ENCODE results near the gene ANKRD34B.

ANKRD34B gene

DNA sequence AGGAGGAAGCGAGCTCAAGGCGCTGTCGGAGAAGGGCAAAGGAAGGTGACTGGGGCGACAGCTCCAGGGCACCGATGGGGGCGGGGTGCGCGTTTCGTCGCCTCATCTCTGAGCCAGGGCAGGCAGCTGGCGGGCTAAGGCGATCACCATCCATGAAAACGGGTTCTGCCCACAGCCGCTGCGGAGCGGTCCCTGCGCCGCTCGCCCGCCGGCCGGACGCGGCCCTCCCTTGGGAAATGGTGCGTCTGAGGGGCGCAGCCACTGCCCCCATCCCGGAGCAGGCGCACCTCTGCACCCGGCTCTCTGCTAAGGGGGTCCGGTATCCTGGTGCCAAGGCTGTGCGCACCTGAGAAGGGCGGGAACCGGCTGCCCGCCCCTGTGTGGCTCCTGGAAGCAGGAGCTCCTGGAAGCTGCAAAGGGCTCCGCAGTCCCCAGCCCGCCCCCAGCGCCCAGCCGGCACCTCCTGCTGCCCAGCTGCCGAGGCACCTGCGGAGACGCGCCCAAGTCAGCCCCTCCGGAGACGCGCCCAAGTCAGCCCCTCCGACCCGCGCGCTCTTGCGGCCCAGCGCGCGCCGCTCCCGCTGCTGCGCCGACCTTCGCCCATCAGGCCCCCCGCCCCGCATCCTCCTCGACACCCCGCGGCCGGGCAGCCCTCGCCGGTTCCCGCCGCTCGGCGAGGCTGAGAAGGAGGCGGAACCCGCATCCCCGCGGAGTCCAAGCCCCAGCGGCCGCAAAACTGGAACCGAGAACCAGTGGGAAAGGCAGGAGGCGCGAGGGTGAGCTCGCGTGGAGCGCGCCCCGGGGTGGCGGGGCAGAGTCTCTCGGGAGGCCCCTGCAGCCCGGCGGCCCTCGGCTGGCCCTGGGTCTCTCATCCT lies 757 bp downstream of the ANKRD34B start:
- DNase-seq (ENCODE audit: low read depth, low spot score), result no peak

- no peak for DNase-seq (ENCODE audit: low read depth, low spot score)
These were observed 1.8 kb downstream of the ANKRD34B start for GRCh38 chr5:80568251-80568650.

GRCh38 chr5:80566711-80567259 lies 3.3 kb downstream of the ANKRD34B start:
- no peak for DNase-seq (ENCODE audit: low read depth, low spot score)

DNA sequence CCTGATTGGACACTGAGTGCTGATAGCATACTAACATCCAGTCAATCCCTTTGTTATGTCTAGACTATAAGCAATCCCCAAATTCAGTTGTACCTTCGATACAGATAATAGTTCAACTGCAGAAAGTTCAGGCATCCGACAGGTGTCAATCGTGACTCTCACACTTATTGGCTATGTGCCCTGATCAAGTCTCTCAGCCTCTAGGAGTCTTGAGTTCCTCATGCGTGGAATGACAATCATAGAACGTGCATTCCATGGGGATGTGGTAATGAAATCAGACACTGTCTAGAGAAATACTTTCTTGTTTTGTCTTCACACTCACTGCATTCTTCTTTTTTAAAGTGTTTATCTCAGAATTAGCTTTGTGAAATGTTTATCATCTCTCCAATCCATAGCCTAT lies 4.8 kb downstream of the ANKRD34B start:
- no peak for DNase-seq (ENCODE audit: low read depth, low spot score)

DNA sequence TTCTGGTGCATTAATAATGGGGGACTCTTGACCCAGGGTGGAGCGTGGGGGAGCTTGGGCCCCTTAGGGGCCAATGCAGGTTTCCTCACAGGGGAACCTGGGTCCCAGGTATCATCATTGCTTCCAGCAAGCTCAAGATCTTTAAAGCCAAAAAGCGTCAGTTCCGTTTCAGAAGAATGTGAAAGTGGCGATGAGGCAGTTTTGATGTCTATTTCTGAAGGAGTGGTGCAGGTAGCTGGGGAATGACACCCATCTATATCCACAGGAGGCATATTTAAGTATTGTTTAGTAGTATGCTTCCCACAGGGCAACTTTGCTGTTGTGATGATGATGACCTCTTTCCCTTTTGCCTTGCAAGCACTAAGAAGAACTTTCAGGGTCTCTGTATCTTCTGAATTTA lies 10.8 kb downstream of the ANKRD34B start:
- DNase-seq (ENCODE audit: low read depth, low spot score), result no peak

- no peak for DNase-seq (ENCODE audit: low read depth, low spot score)
These were observed 15.0 kb downstream of the ANKRD34B start for GRCh38 chr5:80555099-80555498.

- no peak for DNase-seq (ENCODE audit: low read depth, low spot score)
These were observed 15.4 kb downstream of the ANKRD34B start for GRCh38 chr5:80554646-80555045.

- DNase-seq (ENCODE audit: low read depth, low spot score), result no peak
These were observed 28.7 kb downstream of the ANKRD34B start for GRCh38 chr5:80541392-80541791.

DNA sequence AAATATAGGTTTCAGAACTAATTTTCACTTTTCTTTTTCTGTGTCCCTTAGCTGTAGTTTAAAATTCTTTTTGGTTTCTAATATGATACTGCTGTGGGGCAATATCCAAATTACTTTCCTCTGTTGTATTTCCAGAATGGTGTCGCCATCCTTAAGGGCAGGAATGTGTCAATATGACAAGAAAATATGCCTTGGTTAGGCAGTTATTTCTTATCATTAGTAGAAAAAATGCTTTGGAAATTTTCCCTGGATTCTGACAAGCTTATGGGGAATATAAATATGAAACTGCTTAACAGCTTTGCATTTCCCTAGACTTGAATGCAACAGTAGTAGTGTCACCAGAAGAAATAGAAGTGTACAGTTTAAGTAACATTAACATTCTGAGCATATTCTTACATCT lies 29.4 kb downstream of the ANKRD34B start:
- no peak for DNase-seq (ENCODE audit: low read depth, low spot score)

DNA sequence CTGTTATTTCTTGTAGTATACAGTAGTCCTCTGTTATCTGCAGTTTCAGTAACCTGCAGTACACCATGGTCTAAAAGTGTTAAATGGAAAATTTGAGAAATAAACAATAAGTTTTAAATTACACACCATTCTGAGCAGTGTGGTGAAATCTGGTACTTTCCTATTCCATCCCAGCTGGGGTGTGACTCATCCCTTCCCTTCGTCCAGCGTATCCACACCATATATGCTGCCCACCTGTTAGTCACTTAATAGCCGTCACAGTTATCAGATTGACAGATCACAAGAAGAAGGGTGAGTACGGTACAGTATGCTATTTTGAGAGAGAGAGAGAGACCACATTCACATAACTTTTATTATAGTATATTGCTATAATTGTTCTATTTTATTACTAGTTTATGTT lies 53.3 kb downstream of the ANKRD34B start:
- no peak for DNase-seq (ENCODE audit: low read depth, low spot score)

DNA sequence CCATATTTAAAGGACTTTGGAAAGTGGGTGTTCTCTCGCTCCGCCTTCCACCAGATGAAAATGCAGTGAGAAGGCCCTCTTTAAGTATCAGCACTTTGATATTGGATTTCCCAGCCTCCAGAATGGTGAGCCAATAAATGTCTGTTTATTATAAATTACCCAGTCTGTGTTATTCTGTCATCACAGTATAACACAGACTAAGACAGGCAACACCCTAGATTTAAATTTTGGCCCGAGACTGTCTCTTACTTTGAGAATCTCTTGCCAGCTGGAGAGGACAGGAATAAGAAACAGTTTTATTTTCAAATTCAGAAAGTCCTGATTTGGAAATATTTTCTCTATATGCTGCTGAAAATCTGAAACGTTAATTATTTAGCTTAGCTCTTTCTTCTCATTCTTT lies 60.7 kb downstream of the ANKRD34B start:
- no peak for DNase-seq (ENCODE audit: low read depth, low spot score)

DNA sequence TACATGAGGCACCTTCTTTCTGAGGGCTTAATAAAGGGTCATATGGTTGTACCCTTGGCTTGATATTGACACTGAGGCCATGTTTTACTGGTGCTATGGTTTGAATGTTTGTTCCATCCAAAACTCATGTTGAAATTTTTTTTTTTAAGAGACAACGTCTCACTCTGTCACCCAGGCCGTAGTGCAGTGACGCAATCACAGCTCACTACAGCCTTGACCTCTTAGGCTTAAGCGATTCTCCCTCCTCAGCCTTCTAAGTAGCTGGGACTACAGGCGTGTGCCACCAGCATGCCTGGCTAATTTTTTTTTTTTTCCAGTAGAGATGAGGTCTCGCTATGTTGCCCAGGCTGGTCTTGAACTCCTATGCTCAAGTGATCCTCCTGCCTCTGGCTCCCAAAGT lies 61.2 kb downstream of the ANKRD34B start:
- DNase-seq (ENCODE audit: low read depth, low spot score), result no peak

GRCh38 chr5:80507663-80508062 lies 62.4 kb downstream of the ANKRD34B start:
- no peak for DNase-seq (ENCODE audit: low read depth, low spot score)

Data from iPS DF 19.7 (cell line).